ENCODE measurements around the gene KRTAP5-8. TPM values are rescaled to one million over a fixed set of nuclear protein-coding genes. Genes with fewer than 3 reads are reported as not detected.

The KRTAP5-8 gene
- total and polyA plus RNA-seq, 4 donors, result not detected

DNA sequence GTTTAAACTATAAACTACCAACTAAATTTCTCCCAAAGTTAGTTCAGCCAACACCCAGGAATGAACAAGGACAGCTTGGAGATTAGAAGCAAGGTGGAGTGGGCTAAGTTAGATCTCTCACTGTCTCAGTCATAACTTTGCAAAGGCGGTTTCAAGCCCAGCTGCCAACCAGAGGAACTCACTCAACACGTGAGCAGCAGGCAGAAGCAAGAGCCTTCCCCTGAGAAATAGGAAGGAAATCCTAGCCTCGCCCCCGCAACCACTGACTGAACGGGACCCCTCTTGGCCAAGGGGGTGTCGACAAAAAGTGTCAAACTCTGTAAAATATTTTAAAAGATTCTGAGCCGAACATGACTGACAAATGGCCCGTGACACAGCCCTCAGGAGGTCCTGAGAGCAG lies 6.0 kb downstream of the KRTAP5-8 start:
- no peak for DNase-seq (ENCODE audit: low spot score)
- no peaks in the 10 kb centered on the region for H3K36me3 ChIP-seq (ENCODE audit: control insufficient read depth in 4 of 4, insufficient read depth in 3 of 4, low read depth in 1 of 4, low read length in 3 of 4)
- no peak overlapping the region for H3K27ac ChIP-seq (ENCODE audit: low read depth in 1 of 2, low read length in 2 of 2)
- H3K9ac ChIP-seq (ENCODE audit: low read depth in 1 of 2, low read length in 2 of 2), result no peak overlapping the region
- H3K4me1 ChIP-seq (ENCODE audit: control insufficient read depth in 4 of 4, insufficient read depth in 4 of 4, low read length in 3 of 4), result no peaks in the 10 kb centered on the region
- no peaks in the 10 kb centered on the region for H3K9me3 ChIP-seq (ENCODE audit: control insufficient read depth in 4 of 4, low read length in 3 of 4)
- H3K4me3 ChIP-seq (ENCODE audit: low read depth in 1 of 3, low read length in 3 of 3), result no peak overlapping the region
- TF ChIP-seq FOXA1 (IDR thresholded peaks at IDR 0.05) (no peak), GABPA (IDR thresholded peaks at IDR 0.05 in 1 of 2, conservative IDR thresholded peaks at IDR 0.05 in 1 of 2) (no peak), HNF4A (conservative IDR thresholded peaks at IDR 0.05) (no peak), HNF4G (IDR thresholded peaks at IDR 0.05) (no peak), TAF1 (conservative IDR thresholded peaks at IDR 0.05) (no peak), FOXA2 (IDR thresholded peaks at IDR 0.05) (no peak), SP1 (IDR thresholded peaks at IDR 0.05) (no peak), NR2F2 (IDR thresholded peaks at IDR 0.05) (no peak), EGR1 (IDR thresholded peaks at IDR 0.05; ENCODE audit: low read depth in 2 of 2) (no peak), RAD21 (IDR thresholded peaks at IDR 0.05) (no peak)
- TF ChIP-seq, protein P1, sequence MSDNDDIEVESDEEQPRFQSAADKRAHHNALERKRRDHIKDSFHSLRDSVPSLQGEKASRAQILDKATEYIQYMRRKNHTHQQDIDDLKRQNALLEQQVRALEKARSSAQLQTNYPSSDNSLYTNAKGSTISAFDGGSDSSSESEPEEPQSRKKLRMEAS (IDR thresholded peaks at IDR 0.05), result no peak
- TF ChIP-seq, protein P2, sequence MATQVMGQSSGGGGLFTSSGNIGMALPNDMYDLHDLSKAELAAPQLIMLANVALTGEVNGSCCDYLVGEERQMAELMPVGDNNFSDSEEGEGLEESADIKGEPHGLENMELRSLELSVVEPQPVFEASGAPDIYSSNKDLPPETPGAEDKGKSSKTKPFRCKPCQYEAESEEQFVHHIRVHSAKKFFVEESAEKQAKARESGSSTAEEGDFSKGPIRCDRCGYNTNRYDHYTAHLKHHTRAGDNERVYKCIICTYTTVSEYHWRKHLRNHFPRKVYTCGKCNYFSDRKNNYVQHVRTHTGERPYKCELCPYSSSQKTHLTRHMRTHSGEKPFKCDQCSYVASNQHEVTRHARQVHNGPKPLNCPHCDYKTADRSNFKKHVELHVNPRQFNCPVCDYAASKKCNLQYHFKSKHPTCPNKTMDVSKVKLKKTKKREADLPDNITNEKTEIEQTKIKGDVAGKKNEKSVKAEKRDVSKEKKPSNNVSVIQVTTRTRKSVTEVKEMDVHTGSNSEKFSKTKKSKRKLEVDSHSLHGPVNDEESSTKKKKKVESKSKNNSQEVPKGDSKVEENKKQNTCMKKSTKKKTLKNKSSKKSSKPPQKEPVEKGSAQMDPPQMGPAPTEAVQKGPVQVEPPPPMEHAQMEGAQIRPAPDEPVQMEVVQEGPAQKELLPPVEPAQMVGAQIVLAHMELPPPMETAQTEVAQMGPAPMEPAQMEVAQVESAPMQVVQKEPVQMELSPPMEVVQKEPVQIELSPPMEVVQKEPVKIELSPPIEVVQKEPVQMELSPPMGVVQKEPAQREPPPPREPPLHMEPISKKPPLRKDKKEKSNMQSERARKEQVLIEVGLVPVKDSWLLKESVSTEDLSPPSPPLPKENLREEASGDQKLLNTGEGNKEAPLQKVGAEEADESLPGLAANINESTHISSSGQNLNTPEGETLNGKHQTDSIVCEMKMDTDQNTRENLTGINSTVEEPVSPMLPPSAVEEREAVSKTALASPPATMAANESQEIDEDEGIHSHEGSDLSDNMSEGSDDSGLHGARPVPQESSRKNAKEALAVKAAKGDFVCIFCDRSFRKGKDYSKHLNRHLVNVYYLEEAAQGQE (IDR thresholded peaks at IDR 0.05), result no peak
- H3K27me3 ChIP-seq (ENCODE audit: control insufficient read depth in 4 of 4, insufficient read depth in 4 of 4, low read length in 3 of 4), result no peaks in the 10 kb centered on the region
- 74% methylated on average over 8 of the region's 8 CpGs for WGBS

DNA sequence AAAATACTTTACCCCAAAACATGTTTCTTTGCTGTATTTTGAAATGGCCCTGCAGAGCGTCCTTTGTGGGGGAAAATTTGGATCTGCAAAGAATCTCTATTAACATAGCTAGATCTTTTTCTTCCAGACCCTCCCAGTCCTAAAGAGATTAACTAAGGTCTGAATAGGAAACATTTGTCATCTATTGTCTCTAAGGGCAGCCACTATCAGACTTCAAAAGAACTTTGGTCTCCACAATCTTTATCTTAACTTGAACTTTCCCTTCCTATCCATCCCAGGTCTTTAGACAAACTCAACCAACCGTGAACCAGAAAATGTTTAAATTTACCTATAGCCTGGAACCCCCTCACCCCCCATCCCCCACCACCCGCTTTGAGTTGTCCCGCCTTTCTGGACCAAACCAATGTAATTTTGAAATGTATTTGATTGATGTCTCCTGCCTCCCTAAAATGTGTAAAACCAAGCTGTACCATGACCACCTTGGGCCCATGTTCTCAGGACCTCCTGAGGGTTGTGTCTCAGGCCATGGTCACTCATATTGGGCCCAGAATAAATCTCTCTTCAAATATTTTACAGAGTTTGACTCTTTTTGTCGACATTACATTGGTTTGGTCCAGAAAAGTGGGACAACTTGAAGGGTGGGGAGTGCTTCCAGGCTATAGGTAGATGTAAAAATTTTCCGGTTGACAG lies 6.8 kb downstream of the KRTAP5-8 start:
- Histone ChIP-seq H3K36me3 (ENCODE audit: control insufficient read depth in 4 of 4, insufficient read depth in 3 of 4, low read depth in 1 of 4, low read length in 3 of 4) (no peaks in the 10 kb centered on the region), H3K9ac (ENCODE audit: low read depth in 1 of 2, low read length in 2 of 2) (no peak overlapping the region), H3K4me3 (ENCODE audit: low read depth in 1 of 3, low read length in 3 of 3) (no peak overlapping the region), H3K9me3 (ENCODE audit: control insufficient read depth in 4 of 4, low read length in 3 of 4) (no peaks in the 10 kb centered on the region), H3K27me3 (ENCODE audit: control insufficient read depth in 4 of 4, insufficient read depth in 4 of 4, low read length in 3 of 4) (no peaks in the 10 kb centered on the region), H3K27ac (ENCODE audit: low read depth in 1 of 2, low read length in 2 of 2) (no peak overlapping the region), H3K4me1 (ENCODE audit: control insufficient read depth in 4 of 4, insufficient read depth in 4 of 4, low read length in 3 of 4) (no peaks in the 10 kb centered on the region)
- 91% methylated on average over 6 of the region's 6 CpGs for WGBS
- TF ChIP-seq SP1 (IDR thresholded peaks at IDR 0.05) (no peak), GABPA (IDR thresholded peaks at IDR 0.05 in 1 of 2, conservative IDR thresholded peaks at IDR 0.05 in 1 of 2) (no peak)
- TF ChIP-seq, protein P1 (IDR thresholded peaks at IDR 0.05), result no peak
- TF ChIP-seq, protein P2 (IDR thresholded peaks at IDR 0.05), result no peak
- DNase-seq (ENCODE audit: low spot score), result no peak
